ENCODE results near the gene FBXW4.

- TF ChIP-seq EP300 (conservative IDR thresholded peaks at IDR 0.05; ENCODE audit: poor library complexity, severe bottlenecking) = no peak
- TF ChIP-seq, protein P1, sequence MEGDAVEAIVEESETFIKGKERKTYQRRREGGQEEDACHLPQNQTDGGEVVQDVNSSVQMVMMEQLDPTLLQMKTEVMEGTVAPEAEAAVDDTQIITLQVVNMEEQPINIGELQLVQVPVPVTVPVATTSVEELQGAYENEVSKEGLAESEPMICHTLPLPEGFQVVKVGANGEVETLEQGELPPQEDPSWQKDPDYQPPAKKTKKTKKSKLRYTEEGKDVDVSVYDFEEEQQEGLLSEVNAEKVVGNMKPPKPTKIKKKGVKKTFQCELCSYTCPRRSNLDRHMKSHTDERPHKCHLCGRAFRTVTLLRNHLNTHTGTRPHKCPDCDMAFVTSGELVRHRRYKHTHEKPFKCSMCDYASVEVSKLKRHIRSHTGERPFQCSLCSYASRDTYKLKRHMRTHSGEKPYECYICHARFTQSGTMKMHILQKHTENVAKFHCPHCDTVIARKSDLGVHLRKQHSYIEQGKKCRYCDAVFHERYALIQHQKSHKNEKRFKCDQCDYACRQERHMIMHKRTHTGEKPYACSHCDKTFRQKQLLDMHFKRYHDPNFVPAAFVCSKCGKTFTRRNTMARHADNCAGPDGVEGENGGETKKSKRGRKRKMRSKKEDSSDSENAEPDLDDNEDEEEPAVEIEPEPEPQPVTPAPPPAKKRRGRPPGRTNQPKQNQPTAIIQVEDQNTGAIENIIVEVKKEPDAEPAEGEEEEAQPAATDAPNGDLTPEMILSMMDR (IDR thresholded peaks at IDR 0.05; ENCODE audit: poor library complexity, severe bottlenecking) = no peak
- TF ChIP-seq POLR2AphosphoS5 (IDR thresholded peaks at IDR 0.05) = no peak
- no peak for TF ChIP-seq REST (IDR thresholded peaks at IDR 0.05; ENCODE audit: borderline replicate concordance)
- TF ChIP-seq EZH2 (IDR thresholded peaks at IDR 0.05; ENCODE audit: borderline replicate concordance, insufficient read depth, low read length, poor library complexity, severe bottlenecking) = no peak
Observed at GRCh38 chr10:101645659-101646058, 49.3 kb downstream of the FBXW4 start.
